ENCODE measurements around the gene CYP8B1.
"Not testable (repeated sequence)": the region's sequence is repeated elsewhere in the genome, so short reads cannot be mapped to it uniquely, and the experiment has no call there.

CYP8B1 gene

GRCh38 chr3:42884324-42884723 is 8.6 kb upstream of the CYP8B1 start:
- DNase-seq, result no peak

GRCh38 chr3:42883251-42883930 is 7.7 kb upstream of the CYP8B1 start:
- not testable (repeated sequence) for DNase-seq

- peak; percentile 73 to 92 (median 81) for DNase-seq
Measured at GRCh38 chr3:42880601-42881451, 5.1 kb upstream of the CYP8B1 start.

DNA sequence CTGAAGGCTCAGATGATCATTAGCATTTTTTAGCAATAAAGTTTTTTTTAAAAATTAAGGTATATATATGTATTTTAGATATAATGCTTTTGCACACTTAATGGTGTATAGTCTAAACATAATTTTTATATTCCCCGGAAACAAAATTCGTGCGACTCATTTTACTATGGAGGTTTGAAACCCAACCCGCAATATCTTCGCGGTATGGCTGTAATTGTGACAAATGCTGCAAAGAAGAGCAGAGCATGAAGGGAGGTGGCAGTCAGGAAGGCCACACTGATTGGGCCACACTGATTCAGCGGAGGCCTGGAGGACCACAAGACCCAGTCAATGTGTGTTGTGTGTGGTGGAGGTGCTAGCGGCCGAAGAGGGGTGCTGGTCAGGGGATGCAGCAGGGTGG is 4.5 kb upstream of the CYP8B1 start:
- DNase-seq, result no peak

DNA sequence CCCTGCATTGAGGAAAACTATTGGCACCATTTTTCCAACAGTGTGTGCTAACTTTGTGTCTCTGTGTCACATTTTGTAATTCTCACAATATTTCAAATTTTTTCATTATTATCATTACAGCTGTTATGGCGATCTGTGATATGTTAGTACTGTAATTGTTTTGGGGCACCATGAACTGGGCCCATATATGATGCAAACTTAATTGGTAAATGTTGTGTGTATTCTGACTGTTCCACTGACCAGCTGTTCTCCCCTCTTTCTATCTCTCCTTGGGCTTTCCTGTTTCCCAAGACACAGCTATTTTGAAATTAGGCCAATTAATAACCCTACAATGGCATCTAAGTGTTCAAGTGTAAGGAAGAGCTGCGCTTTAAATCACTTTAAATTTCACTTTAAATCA is 2.2 kb upstream of the CYP8B1 start:
- DNase-seq, result no peak

DNA sequence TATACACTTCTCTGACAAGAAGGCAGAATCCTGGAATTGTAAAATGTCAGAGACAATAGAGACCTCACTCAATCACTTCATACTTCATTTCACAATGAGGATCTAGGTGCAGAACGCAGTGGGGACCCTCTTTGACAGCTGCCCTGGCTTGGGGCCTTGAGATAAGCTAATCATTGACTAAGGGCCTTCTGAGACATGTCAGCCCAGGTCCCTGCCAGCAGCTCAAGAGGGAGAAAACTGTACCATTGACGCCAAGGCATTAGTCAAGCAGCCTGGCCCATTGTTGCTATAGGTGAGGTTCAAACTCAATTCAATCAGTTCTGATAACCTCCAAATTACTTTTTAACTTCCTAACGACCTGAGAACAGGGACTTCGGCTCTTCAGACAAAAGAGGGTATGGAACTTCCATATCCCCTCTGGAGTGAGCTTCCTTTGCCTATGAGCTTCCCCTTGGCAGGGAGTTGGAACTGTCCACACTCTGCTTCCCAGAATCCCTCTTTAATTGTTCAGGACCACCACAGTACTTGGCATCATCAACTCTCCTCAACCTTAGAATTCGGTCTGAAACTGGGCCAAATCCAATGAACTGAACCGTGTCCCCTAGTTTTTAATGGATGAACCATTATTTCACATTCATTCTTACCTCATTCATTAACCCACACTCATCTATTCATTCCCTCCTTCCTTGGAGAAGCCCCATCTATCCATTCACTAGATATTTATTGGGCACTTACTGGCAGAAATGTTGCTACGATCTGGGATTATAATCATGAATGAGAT is 1.5 kb upstream of the CYP8B1 start:
- DNase-seq, result no peak

DNA sequence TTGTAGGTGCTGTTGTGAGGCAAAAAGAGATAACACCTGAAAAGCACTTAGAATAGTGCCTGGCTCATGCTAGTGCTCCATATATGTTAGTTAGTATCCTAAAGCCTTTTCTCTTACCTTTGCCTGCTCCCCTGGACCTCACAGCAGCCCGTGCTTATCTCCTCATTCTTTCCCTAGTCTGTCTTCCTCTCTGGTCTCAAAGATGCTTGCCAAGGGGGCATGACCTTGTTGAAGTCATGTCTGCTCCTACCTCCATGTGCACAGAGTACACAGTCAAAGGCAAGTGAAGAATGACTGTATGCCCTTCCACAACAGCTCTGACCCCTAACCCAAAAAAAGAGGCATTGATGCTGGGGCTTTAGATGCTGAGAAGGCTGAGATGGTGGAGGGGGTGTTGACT is 722 bp upstream of the CYP8B1 start:
- no peak for DNase-seq

GRCh38 chr3:42874749-42875148 is 930 bp downstream of the CYP8B1 start:
- DNase-seq, result no peak

DNA sequence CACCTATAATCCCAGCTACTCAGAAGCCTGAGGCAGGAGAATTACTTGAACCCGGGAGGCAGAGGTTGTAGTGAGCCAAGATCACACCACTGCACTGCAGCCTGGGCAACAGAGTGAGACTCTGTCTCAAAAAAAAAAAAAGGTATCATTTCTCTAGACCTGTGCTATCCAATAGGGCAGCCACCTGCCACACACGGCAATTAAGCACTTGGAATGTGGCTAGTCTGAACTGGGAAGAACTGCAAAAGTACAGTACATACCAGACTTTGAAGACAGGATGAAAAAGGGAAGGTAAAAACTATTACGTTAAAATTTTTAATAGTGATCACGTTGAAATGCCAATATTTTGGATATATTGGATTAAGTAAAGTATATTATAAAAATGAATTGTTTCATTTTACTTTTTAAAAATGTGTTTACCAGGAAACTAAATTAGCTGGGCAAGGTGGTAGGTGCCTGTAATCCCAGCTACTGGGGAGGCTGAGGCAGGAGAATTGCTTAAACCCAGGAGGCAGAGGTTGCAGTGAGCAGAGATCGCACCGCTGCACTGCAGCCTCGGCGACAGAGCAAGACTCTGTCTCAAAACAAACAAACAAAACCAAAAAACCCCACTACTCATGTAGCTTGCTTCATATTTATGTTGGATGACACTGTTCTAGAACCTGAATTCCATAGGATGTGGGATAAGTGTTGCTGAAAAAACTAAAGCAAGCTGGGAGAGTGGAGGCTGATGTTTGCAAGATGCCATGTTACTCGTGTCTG is 2.3 kb downstream of the CYP8B1 start:
- DNase-seq, result no peak

- no peak for DNase-seq
Measured at GRCh38 chr3:42872718-42873117, 3.0 kb downstream of the CYP8B1 start.

DNA sequence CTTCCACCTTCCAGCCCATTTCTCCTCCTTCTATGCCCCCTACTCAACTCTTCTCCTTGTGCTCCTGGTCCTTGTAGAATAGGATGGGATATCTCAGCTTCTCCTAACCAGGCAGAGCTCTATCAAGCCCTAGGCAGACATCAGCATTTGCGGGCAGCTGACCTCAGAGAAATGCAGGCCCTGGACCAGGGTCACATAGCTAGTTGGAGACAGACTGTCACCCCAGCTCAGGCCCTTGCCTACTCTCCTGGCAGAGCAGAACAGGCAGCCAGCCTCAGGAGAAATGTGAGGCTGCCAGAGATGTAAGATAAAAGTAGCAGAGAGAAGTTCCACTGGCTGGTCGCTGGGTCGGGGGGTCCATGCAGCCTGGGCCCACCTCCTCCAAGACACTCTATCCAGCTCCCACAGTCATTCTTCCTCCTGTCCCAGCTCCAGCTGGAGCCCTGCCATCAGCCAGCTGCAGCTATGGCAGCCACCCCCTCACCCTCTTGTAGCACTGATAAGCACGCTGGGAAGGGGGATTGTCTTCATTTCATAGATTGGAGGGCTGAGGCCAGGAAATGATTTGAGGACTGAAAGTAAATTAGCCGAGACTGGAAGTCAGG is 4.0 kb downstream of the CYP8B1 start:
- no peak for DNase-seq

DNA sequence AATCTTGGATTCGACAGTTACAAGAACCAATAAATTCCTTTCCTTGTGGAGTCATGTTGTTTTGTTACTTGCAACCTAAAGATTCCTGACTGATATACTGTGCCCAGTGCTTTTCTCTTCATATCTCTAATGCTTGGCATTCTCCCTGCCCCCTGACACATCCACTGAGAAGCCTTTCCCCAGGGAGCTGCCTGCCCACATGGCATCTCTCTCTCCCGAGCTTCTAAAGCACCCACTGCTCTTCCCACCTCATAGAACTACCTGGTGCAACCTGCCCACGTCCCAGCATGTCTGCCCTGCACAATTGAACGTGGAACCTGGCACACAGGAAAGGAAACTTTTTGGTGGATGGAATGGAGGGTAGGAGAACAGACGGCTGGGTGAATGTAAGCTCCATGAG is 6.8 kb downstream of the CYP8B1 start:
- DNase-seq, result no peak

DNA sequence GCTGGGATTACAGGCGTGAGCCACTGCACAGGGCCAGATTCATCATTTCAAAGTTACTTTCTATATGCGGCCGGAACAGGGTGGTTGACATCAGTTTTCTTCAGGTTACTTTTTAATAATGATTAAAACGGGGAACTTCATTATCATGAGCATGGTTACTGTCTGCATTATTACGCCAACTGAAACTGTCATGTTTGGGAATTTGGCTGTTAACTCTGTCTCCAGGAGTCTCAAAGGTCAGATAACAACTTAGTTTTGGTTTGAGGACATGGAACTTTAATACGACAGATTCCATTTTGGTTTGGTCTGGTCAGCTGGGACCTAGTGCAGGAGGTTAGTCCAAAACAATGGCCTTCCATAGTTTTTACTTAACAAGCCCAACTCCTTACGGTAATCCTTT is 8.5 kb downstream of the CYP8B1 start:
- DNase-seq, result no peak

- no peak for DNase-seq
Measured at GRCh38 chr3:42865256-42865655, 10.4 kb downstream of the CYP8B1 start.

DNA sequence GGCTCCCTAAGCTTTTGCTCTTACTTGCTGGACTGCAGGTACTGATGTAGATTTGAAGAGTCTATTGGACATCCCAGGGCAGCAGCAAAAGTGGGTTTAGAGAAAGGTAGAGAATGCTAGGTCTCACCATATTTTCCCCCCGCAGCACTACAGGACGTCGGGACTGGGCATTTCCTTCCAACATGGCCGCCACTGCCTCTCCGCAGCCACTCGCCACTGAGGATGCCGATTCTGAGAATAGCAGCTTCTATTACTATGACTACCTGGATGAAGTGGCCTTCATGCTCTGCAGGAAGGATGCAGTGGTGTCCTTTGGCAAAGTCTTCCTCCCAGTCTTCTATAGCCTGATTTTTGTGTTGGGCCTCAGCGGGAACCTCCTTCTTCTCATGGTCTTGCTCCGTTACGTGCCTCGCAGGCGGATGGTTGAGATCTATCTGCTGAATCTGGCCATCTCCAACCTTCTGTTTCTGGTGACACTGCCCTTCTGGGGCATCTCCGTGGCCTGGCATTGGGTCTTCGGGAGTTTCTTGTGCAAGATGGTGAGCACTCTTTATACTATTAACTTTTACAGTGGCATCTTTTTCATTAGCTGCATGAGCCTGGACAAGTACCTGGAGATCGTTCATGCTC is 11.2 kb downstream of the CYP8B1 start:
- DNase-seq, result no peak

- no peak for DNase-seq
Measured at GRCh38 chr3:42856544-42856943, 19.1 kb downstream of the CYP8B1 start.

DNA sequence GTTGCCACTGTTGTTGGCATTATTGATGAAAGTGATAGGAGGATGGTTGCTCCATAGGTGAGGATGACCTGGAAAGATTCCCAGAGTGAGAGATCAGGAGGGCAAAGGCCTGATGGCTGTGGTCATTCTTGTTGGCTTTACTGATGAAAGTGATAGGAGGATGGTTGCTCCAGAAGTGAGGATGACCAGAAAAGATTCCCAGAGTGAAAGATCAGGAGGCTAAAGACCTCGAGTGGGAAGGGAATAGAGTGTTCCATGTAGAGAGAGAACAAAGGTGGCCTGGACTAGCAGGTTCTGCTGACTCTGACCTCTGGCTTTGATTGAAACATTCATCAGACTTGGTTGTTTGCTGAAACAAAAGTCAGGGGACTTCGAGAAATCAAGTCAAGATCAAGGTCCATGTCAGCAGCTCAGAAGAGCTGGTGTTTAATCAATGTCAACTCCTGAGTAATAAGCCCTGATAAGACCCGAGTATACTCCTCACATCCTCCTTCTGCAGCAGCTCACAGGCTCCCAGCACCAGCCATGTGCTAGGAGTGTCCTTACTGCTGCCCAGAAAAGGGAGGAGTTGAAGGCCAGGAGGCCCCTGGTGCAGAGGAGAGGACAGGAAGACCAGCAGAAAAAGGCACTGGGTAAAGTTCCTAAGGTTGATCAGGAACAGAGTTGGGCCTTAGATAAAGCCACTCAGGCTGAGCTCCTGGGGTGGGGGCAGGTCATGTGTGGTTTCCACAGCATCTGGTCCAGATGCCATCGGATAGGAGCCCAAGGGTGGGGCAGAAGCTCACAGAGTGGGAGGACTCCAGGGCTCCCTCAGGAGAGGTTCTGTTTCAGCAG is 19.9 kb downstream of the CYP8B1 start:
- DNase-seq, result no peak

DNA sequence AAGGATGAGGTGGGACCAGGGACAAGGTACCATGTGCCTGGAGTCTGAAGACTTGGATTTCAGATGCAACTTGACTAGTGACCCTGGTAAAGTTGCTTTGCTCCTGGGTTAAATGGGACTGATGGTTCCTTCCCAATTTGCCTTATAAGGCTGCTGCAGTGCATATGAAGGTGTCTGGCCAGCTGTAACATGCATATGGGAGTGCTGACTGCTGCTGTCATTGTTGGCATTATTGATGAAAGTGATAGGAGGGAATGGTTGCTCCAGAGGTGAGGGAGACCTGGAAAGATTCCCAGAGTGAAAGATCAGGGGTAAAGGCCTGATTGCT is 20.5 kb downstream of the CYP8B1 start:
- DNase-seq, result no peak

DNA sequence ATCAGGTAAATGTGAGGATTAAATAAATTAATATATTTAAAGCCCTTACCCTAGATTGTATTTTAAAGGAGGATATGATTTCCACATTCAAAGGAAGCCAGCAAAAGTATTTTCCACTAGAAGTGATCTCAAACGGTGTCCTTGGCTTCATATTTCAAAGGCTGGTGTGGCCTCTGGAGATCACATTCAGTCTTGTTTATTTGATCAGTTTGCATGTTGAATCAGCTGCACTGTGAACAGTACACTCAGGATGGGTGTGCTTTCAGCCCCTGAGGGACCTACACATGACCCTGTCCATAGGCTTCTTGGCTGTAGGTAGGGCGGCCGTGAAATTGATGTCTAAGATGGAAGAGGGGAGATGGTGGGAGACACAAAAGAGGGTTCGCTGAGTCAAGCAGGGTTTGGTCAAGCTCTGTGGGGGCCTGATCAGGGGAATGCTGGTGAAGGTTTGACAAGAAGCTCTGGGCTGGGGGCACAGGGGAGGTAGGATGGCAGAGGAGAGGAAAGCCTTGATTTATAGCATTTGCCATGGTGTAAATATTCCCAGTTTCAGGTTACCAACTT is 21.9 kb downstream of the CYP8B1 start:
- DNase-seq, result no peak

- DNase-seq, result no peak
Measured at GRCh38 chr3:42853056-42853455, 22.6 kb downstream of the CYP8B1 start.

DNA sequence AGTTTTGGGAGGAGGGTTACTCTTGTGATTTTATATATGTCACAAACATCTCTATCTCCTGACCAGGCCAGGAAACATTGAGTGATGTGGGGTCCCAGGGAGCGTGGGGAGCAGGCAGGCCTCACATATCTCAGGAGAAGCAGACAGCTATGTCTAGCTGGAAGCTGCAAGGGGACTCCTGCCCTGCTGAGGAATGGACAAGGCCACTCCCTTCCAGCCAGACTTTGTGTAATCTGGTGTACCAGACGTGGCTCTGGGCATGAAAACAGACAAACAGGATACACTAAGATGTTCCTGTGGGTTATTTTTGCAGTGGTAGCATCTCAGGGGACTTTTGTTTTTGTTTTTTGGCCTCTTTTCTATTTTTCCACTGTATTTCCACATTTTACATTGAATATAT is 23.2 kb downstream of the CYP8B1 start:
- DNase-seq, result no peak

All from T-helper 1 cell (primary cell).